SHP77 treated with DMSO at 0.1 percent for 48 hours (cell line): ENCODE measurements around the gene GOLGA5.

Experiments used
- DNase-seq: peaks from one replicate; lab custom pipeline; 2025; lab: John Stamatoyannopoulos, UW

The GOLGA5 gene

DNA sequence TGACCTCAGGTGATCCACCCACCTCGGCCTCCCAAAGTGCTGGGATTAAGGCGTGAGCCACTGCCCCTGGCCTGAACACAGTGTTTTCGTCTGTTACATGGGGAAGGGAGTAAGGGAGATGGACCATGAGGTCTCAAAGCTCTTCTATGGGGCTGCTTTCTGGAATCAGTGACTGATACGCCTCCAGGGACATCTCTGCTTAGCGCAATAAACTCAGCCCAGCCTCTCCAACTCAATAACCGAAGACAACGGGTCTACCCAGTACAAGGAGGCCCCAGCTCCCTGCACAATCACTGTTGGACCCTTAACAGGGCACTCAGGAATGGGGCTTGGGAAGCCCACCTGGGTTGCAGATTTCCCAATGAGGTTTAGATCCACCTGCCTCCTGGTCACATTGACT, 86.2 kb downstream of the GOLGA5 start:
- no peak for DNase-seq

DNA sequence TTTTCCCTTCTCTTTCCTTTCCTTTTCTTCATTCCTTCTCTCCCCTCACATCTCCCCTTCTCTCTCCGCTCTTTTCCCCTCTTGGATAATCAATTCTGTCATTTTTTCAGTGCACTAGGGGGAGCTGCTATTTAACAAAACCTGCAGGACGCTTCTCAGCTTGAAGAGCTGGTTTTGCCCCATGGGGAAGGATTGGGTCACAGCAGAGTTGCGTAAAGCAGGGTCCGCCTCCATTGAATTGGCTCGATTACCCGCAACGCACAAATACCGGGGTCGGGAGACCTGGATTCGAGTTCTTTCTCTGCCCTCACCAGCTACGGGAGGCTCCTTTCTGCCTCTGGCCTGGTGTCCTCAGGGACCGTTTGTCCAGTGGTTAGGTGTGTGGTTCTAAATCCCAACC, 86.7 kb downstream of the GOLGA5 start:
- DNase-seq, result peak; percentile 31

- no peak for DNase-seq
Observed at GRCh38 chr14:92883066-92883465, 89.0 kb downstream of the GOLGA5 start.

DNA sequence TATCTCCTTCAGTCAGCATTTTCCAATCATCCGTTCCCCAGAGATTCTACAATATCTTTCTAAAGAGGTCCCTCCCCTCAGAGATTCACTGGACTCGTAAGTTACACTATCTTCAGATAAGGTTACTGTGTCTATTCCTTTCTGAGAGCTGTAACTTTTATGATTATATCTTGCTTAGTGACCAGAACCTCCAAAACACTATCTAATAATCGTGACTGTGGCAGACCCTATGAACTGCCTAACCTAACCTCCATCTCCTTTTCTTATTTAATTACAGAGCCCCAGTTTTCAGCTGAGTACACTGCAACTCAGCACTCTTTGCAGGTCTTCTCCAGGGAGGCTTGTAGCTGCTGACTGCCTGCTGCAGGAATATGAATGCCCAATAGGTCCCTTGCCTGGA, 90.3 kb downstream of the GOLGA5 start:
- no peak for DNase-seq

DNA sequence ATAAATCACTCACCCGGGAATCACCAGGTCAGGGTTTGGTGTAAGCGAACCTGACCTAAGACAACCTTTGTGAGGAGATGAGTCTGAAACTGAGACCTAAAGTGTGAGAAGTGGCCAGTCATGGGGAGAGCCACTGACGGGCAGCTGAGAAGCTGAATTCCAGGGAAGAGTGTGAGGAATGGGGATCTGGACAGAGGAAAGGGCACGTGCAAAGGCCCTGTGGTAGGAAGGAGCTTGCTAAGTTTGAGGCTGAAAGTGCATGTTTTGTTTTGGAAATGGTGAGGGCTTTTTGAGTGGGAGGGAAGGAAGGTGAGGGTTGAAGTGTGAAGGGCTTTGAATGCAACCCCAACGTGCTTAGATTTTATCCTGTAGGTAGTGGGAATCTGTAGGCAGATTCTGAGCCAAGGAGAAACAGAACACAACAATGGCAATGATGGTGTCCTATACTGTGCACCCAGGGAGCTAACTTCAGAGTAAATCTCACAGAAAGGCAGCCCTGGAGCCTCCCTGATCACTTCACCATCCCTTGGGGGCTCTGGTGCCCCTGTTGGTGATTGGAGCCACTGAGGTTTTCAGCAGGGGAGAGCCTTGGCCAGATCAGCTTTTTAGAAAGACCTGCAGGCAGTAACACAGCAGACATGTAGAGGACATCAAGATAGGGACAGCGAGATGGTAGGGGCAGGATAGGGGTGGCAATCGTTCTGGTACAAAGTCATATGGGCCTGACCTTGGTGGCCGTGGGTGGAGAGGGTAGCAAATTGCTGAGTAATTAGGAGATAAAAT, 91.4 kb downstream of the GOLGA5 start:
- DNase-seq, result no peak

- no peak for DNase-seq
Observed at GRCh38 chr14:92886337-92886736, 92.2 kb downstream of the GOLGA5 start.

- DNase-seq, result no peak
Observed at GRCh38 chr14:92887157-92887556, 93.1 kb downstream of the GOLGA5 start.

- no peak for DNase-seq
Observed at GRCh38 chr14:92888896-92889295, 94.8 kb downstream of the GOLGA5 start.
